ENCODE results near the gene CBS.
"Not testable (repeated sequence)": the region's sequence is repeated elsewhere in the genome, so short reads cannot be mapped to it uniquely, and the experiment has no call there.

CBS gene

DNA sequence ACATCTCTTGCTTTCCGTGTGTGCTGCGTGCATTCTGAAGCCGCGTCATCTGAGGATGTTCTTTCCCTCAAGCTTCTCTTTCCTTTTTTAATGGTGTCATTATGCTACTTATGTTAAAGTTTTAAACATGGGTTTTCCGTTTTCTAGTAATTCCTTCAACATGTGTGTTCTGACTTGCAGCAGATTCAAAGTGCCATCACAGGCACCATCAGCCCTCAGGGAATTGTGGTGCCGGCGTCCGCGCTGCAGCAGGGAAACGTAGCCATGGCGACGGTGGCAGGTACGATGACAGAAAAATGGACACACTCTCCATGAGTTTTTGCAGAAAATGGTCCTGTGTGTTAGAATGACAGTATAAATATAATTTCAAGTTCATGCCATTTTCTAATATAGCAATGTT, 58.9 kb downstream of the CBS start:
- ChIA-PET CTCF (no interaction called here), POLR2A (no interaction called here)
- Histone ChIP-seq H3K27me3 (replicated peaks in 2 of 5; ENCODE audit: control insufficient read depth in 4 of 5, insufficient read depth in 5 of 5, low read length in 4 of 5) (no peaks in the 10 kb centered on the region), H3K9me3 (ENCODE audit: control extremely low read depth in 1 of 5, control insufficient read depth in 4 of 5, insufficient read depth in 2 of 5, low read depth in 1 of 5, low read length in 4 of 5) (peaks cover 0 to 3% (median 0%) of the 10 kb centered on the region in 5 experiments), H3K4me3 (ENCODE audit: control insufficient read depth in 1 of 7, extremely low read depth in 1 of 7, insufficient read depth in 4 of 7, low read depth in 2 of 7, low read length in 6 of 7) (no peak overlapping the region), H3K27ac (ENCODE audit: insufficient read depth in 1 of 2, low read depth in 1 of 2, low read length in 2 of 2, poor library complexity in 1 of 2, severe bottlenecking in 2 of 2) (no peak overlapping the region), H3K36me3 (ENCODE audit: control insufficient read depth in 4 of 4, insufficient read depth in 4 of 4, low read length in 3 of 4) (peaks cover 22 to 60% (median 40%) of the 10 kb centered on the region in 4 experiments), H3K4me1 (ENCODE audit: control extremely low read depth in 1 of 4, control insufficient read depth in 4 of 4, insufficient read depth in 4 of 4, low read length in 3 of 4) (peaks cover 0 to 7% (median 6%) of the 10 kb centered on the region in 4 experiments)
- no peak for DNase-seq
- 100% methylated on average over 4 of the region's 13 CpGs for WGBS (ENCODE audit: insufficient coverage)

DNA sequence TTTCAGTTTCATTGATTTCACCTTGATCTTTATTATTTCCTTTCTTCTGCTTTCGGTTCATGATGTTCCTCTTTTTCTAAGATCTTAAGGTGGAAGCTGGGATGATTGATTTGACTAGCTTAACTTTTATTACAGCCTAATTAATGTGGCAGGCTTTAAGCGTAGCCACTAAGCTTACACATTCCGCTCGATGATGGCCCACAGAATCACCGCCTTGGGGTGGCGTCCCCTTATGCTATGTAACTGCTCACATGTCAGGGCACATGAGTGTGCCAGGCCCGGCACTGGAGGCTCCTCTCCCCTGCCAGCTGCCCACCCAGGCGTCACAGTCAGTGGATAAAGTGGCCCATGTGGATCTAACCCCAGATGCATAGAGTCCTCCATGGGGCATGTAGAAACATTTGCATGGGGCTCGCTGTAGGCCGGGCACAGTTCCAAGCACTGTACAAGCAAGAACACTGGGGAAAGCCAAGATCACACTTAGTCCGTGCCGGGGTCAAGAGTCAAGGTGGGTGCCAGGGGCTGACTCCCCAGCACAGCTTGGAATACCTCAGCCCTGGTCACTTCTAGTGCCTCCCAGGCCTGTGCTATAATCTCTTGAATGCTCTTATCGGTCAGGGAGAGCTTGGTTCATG, 59.6 kb downstream of the CBS start:
- POLR2A ChIA-PET: no interaction called here
- Histone ChIP-seq H3K27me3 (replicated peaks in 2 of 5; ENCODE audit: control insufficient read depth in 4 of 5, insufficient read depth in 5 of 5, low read length in 4 of 5) (no peaks in the 10 kb centered on the region), H3K36me3 (ENCODE audit: control insufficient read depth in 4 of 4, insufficient read depth in 4 of 4, low read length in 3 of 4) (peaks cover 23 to 59% (median 40%) of the 10 kb centered on the region in 4 experiments), H3K4me1 (ENCODE audit: control extremely low read depth in 1 of 4, control insufficient read depth in 4 of 4, insufficient read depth in 4 of 4, low read length in 3 of 4) (peaks cover 0 to 7% (median 6%) of the 10 kb centered on the region in 4 experiments), H3K4me3 (ENCODE audit: control insufficient read depth in 1 of 7, extremely low read depth in 1 of 7, insufficient read depth in 4 of 7, low read depth in 2 of 7, low read length in 6 of 7) (no peak overlapping the region), H3K9me3 (ENCODE audit: control extremely low read depth in 1 of 5, control insufficient read depth in 4 of 5, insufficient read depth in 2 of 5, low read depth in 1 of 5, low read length in 4 of 5) (peaks cover 0 to 3% (median 0%) of the 10 kb centered on the region in 5 experiments), H3K27ac (ENCODE audit: insufficient read depth in 1 of 2, low read depth in 1 of 2, low read length in 2 of 2, poor library complexity in 1 of 2, severe bottlenecking in 2 of 2) (no peak overlapping the region)
- peak in 2 of 3 donors; percentile 50 to 61 for DNase-seq
- CTCF ChIA-PET: interaction anchor here (1.2 kb wide), 1 partner anchor 10 kb away, joined by 5 read pairs; no protein-coding TSS in a partner anchor
- 80% methylated on average over 12 of the region's 13 CpGs for WGBS (ENCODE audit: insufficient coverage)

DNA sequence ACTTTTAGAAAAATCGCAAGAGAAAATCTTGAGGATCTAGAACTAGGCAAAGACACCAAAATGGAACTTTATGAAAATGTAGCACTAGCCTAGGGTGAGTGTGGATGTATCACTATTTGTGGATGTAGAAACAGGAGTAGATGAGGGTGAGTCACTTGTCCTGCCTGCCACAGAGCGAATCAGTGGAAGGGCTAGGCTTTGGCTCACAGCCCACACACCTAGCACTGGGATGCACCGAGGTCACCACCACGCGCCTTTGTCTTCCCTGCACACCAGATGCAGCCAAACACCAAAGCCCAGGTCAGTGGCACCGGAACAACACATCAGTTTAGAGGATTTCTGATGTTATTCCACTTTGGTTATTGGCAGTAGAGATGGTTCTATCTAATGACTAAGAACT, 63.0 kb downstream of the CBS start:
- Histone ChIP-seq H3K27ac (ENCODE audit: insufficient read depth in 1 of 2, low read depth in 1 of 2, low read length in 2 of 2, poor library complexity in 1 of 2, severe bottlenecking in 2 of 2) (no peak overlapping the region), H3K4me1 (ENCODE audit: control extremely low read depth in 1 of 4, control insufficient read depth in 4 of 4, insufficient read depth in 4 of 4, low read length in 3 of 4) (peaks cover 0 to 7% (median 6%) of the 10 kb centered on the region in 4 experiments), H3K27me3 (replicated peaks in 2 of 5; ENCODE audit: control insufficient read depth in 4 of 5, insufficient read depth in 5 of 5, low read length in 4 of 5) (no peaks in the 10 kb centered on the region), H3K36me3 (ENCODE audit: control insufficient read depth in 4 of 4, insufficient read depth in 4 of 4, low read length in 3 of 4) (peaks cover 20 to 61% (median 37%) of the 10 kb centered on the region in 4 experiments), H3K9me3 (ENCODE audit: control extremely low read depth in 1 of 5, control insufficient read depth in 4 of 5, insufficient read depth in 2 of 5, low read depth in 1 of 5, low read length in 4 of 5) (peaks cover 0 to 3% (median 0%) of the 10 kb centered on the region in 5 experiments), H3K4me3 (ENCODE audit: control insufficient read depth in 1 of 7, extremely low read depth in 1 of 7, insufficient read depth in 4 of 7, low read depth in 2 of 7, low read length in 6 of 7) (no peak overlapping the region)
- DNase-seq: no peak
- ChIA-PET CTCF (no interaction called here), POLR2A (no interaction called here)
- 96% methylated on average over 4 of the region's 6 CpGs for WGBS (ENCODE audit: insufficient coverage)

DNA sequence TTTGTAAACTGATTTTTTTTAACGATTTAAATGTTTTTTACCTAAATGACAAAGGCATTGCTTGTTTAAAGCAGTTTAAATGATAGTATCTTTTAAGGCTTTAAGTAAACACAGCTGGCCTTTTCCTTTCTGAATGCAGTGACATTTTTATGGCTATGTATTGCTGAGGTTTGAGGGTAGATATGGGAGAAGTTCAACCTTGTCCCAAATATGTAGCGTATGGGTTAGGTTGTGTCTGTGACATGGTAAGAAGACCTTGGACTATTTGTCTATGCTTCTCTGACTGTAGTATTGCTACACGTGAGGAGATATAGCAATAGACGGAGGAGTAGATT, 68.8 kb downstream of the CBS start:
- H3K27me3 ChIP-seq (replicated peaks in 2 of 5; ENCODE audit: control insufficient read depth in 4 of 5, insufficient read depth in 5 of 5, low read length in 4 of 5): no peaks in the 10 kb centered on the region
- H3K9me3 ChIP-seq (ENCODE audit: control extremely low read depth in 1 of 5, control insufficient read depth in 4 of 5, insufficient read depth in 2 of 5, low read depth in 1 of 5, low read length in 4 of 5): peaks cover 0 to 2% (median 0%) of the 10 kb centered on the region in 5 experiments
- peaks cover 6 to 49% (median 30%) of the 10 kb centered on the region in 4 experiments for H3K36me3 ChIP-seq (ENCODE audit: control insufficient read depth in 4 of 4, insufficient read depth in 4 of 4, low read length in 3 of 4)
- POLR2A ChIA-PET: no interaction called here
- no peaks in the 10 kb centered on the region for H3K4me1 ChIP-seq (ENCODE audit: control extremely low read depth in 1 of 4, control insufficient read depth in 4 of 4, insufficient read depth in 4 of 4, low read length in 3 of 4)
- CTCF ChIA-PET: interaction anchor here (1.4 kb wide), 1 partner anchor 10 kb away, joined by 3 read pairs; no protein-coding TSS in a partner anchor
- H3K4me3 ChIP-seq (ENCODE audit: control insufficient read depth in 1 of 7, extremely low read depth in 1 of 7, insufficient read depth in 4 of 7, low read depth in 2 of 7, low read length in 6 of 7): no peak overlapping the region
- WGBS (ENCODE audit: insufficient coverage): 96% methylated on average over 4 of the region's 4 CpGs
- no peak overlapping the region for H3K27ac ChIP-seq (ENCODE audit: insufficient read depth in 1 of 2, low read depth in 1 of 2, low read length in 2 of 2, poor library complexity in 1 of 2, severe bottlenecking in 2 of 2)
- DNase-seq: no peak

DNA sequence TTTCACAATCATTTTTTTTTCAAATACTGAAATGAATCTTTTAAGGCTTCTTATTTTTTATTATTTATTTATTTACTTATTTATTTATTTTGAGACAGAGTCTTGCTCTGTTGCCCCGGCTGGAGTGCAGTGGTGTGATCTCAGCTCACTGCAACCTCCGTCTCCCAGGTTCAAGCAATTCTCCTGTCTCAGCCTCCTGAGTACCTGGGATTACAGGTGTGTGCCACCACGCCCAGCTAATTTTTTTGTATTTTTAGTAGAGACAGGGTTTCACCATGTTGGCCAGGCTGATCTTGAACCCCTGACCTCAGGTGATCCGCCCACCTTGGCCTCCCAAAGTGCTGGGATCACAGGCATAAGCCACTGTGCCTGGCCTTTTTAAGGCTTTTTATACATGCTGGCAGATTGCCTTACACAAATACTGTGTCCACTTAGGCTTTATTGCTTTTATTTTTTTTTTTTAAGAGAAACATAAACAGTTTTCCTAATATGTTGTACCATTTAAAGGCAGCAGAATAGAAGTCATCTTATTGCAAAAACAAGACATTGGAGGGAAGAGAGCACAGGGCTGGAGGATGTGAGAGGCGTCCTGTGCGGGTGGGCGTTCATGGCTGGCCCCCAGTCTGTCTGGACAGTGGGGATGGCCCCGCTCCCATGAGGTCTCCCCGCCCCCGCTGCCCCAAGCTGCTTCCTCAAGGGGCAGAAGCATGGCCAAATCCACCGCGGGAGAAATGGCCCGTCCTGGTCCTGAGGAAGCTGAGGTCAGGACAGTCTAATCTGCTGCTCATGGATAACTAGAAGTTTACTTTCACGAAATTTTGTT, 69.4 kb downstream of the CBS start:
- H3K27ac ChIP-seq (ENCODE audit: insufficient read depth in 1 of 2, low read depth in 1 of 2, low read length in 2 of 2, poor library complexity in 1 of 2, severe bottlenecking in 2 of 2); DNase-seq; H3K9me3 ChIP-seq (ENCODE audit: control extremely low read depth in 1 of 5, control insufficient read depth in 4 of 5, insufficient read depth in 2 of 5, low read depth in 1 of 5, low read length in 4 of 5); H3K27me3 ChIP-seq (replicated peaks in 2 of 5; ENCODE audit: control insufficient read depth in 4 of 5, insufficient read depth in 5 of 5, low read length in 4 of 5); H3K4me3 ChIP-seq (ENCODE audit: control insufficient read depth in 1 of 7, extremely low read depth in 1 of 7, insufficient read depth in 4 of 7, low read depth in 2 of 7, low read length in 6 of 7); CTCF ChIA-PET; POLR2A ChIA-PET; H3K4me1 ChIP-seq (ENCODE audit: control extremely low read depth in 1 of 4, control insufficient read depth in 4 of 4, insufficient read depth in 4 of 4, low read length in 3 of 4): not testable (repeated sequence)
- 96% methylated on average over 12 of the region's 14 CpGs for WGBS (ENCODE audit: insufficient coverage)
- H3K36me3 ChIP-seq (ENCODE audit: control insufficient read depth in 4 of 4, insufficient read depth in 4 of 4, low read length in 3 of 4): peaks cover 4 to 44% (median 25%) of the 10 kb centered on the region in 4 experiments

DNA sequence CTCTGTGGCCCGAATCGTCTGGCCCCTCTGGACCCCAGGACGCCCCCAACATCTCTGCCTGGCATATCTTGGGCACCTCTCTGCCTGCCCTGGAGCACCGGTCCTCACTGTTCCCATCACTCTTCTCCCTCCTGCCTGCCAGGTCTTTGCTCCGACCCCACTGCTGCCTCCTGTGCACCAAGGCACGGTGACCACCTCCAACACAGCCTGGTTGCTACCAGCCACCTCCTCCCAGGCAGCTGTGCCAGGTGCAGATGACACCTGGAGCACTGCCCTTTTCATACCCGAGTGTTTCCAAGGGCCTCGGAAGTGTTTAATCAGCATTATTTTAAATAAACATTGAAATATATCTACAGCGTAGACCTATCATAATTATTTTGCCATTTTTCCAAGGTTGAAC, 70.0 kb downstream of the CBS start:
- Histone ChIP-seq H3K4me1 (ENCODE audit: control extremely low read depth in 1 of 4, control insufficient read depth in 4 of 4, insufficient read depth in 4 of 4, low read length in 3 of 4) (peaks cover 0 to 7% (median 3%) of the 10 kb centered on the region in 4 experiments), H3K36me3 (ENCODE audit: control insufficient read depth in 4 of 4, insufficient read depth in 4 of 4, low read length in 3 of 4) (peaks cover 4 to 42% (median 24%) of the 10 kb centered on the region in 4 experiments), H3K9me3 (ENCODE audit: control extremely low read depth in 1 of 5, control insufficient read depth in 4 of 5, insufficient read depth in 2 of 5, low read depth in 1 of 5, low read length in 4 of 5) (peaks cover 0 to 2% (median 0%) of the 10 kb centered on the region in 5 experiments), H3K27me3 (replicated peaks in 2 of 5; ENCODE audit: control insufficient read depth in 4 of 5, insufficient read depth in 5 of 5, low read length in 4 of 5) (no peaks in the 10 kb centered on the region), H3K4me3 (ENCODE audit: control insufficient read depth in 1 of 7, extremely low read depth in 1 of 7, insufficient read depth in 4 of 7, low read depth in 2 of 7, low read length in 6 of 7) (no peak overlapping the region), H3K27ac (ENCODE audit: insufficient read depth in 1 of 2, low read depth in 1 of 2, low read length in 2 of 2, poor library complexity in 1 of 2, severe bottlenecking in 2 of 2) (no peak overlapping the region)
- 98% methylated on average over 6 of the region's 9 CpGs for WGBS (ENCODE audit: insufficient coverage)
- POLR2A ChIA-PET: no interaction called here
- CTCF ChIA-PET: no interaction called here
- DNase-seq: no peak

DNA sequence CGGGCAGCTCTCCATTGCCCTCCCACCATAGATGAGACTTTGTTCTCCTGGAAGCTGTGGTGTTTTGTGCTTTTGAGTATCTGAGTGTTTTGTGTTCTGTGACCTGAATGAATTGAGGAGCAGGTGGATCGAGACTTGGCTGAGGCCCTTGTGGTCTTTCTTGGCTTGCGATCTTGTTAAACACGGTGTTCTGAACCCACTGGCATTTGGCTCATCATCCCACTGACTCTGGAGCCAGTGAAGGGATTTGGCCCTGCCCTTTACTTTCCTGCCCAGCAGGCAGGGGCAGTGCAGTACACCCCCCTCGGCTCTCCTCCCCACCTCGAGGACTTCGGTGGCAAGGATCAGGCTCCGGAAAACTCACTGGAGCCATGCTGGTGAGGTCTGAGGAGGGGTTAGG, 70.7 kb downstream of the CBS start:
- POLR2A ChIA-PET: no interaction called here
- Histone ChIP-seq H3K4me1 (ENCODE audit: control extremely low read depth in 1 of 4, control insufficient read depth in 4 of 4, insufficient read depth in 4 of 4, low read length in 3 of 4) (peaks cover 0 to 7% (median 4%) of the 10 kb centered on the region in 4 experiments), H3K9me3 (ENCODE audit: control extremely low read depth in 1 of 5, control insufficient read depth in 4 of 5, insufficient read depth in 2 of 5, low read depth in 1 of 5, low read length in 4 of 5) (peaks cover 0 to 6% (median 2%) of the 10 kb centered on the region in 5 experiments), H3K4me3 (ENCODE audit: control insufficient read depth in 1 of 7, extremely low read depth in 1 of 7, insufficient read depth in 4 of 7, low read depth in 2 of 7, low read length in 6 of 7) (no peak overlapping the region), H3K36me3 (ENCODE audit: control insufficient read depth in 4 of 4, insufficient read depth in 4 of 4, low read length in 3 of 4) (peaks cover 4 to 38% (median 24%) of the 10 kb centered on the region in 4 experiments), H3K27me3 (replicated peaks in 2 of 5; ENCODE audit: control insufficient read depth in 4 of 5, insufficient read depth in 5 of 5, low read length in 4 of 5) (no peaks in the 10 kb centered on the region), H3K27ac (ENCODE audit: insufficient read depth in 1 of 2, low read depth in 1 of 2, low read length in 2 of 2, poor library complexity in 1 of 2, severe bottlenecking in 2 of 2) (no peak overlapping the region)
- DNase-seq: no peak
- CTCF ChIA-PET: interaction anchor here (0.6 kb wide), 1 partner anchor 84 kb away, joined by 3 read pairs; no protein-coding TSS in a partner anchor
- WGBS (ENCODE audit: insufficient coverage): 94% methylated on average over 4 of the region's 8 CpGs
